HL-60 (cell line): Measurements from ENCODE around the gene MAT2A.

Experiments
- CTCF ChIP-seq: IDR thresholded peaks from one replicate; pipeline ENCODE4 v1.5.1; 2011; ENCODE audit warnings: low read length, control low read depth, inconsistent platforms; ENCODE audit not compliant: insufficient read depth
- GABPA ChIP-seq: IDR thresholded peaks from 2 replicates; pipeline ENCODE4 v1.6.1; 2012; ENCODE audit warnings: low read depth
- POLR2AphosphoS5 ChIP-seq: IDR thresholded peaks from 2 replicates; pipeline ENCODE4 v1.6.1; 2012; ENCODE audit warnings: low read depth
- REST ChIP-seq: IDR thresholded peaks from 2 replicates; pipeline ENCODE4 v1.6.1; 2012; ENCODE audit warnings: low read depth; ENCODE audit not compliant: insufficient replicate concordance
- SPI1 ChIP-seq: IDR thresholded peaks from 2 replicates; pipeline ENCODE4 v1.6.1; 2012; ENCODE audit warnings: low read depth, mild to moderate bottlenecking, borderline replicate concordance

GRCh38 chr2:85541262-85541661 is 2.3 kb downstream of the MAT2A start:
- no peak for TF ChIP-seq CTCF
- TF ChIP-seq REST: no peak
- TF ChIP-seq POLR2AphosphoS5: no peak
- TF ChIP-seq GABPA: no peak
- no peak for TF ChIP-seq SPI1
